Peyer's patch (tissue), 4 donors: ENCODE results near the gene GFOD1. TPM values are rescaled to one million over a fixed set of nuclear protein-coding genes. Genes with fewer than 3 reads are reported as not detected.

ENCODE experiments used
- DNase-seq, 3 donors: peaks; one replicate each; pipeline ENCODE4 v3.0.0-alpha.2; 2017 to 2019
- H3K27ac ChIP-seq, 4 donors: fragments of 200-600 bp; sonication (generic); one replicate each; pipeline ENCODE4 v1.5.1; 2016 to 2019
- H3K27me3 ChIP-seq, 2 donors: fragments of 200-600 bp; sonication (generic); one replicate each; pipeline ENCODE4 v1.5.1; 2019
- H3K36me3 ChIP-seq, 3 donors: fragments of 200-600 bp; sonication (generic); one replicate each; pipeline ENCODE4 v1.5.1; 2016 to 2019
- H3K4me1 ChIP-seq, 4 donors: fragments of 200-600 bp; sonication (generic); one replicate each; pipeline ENCODE4 v1.5.1; 2016 to 2019
- H3K4me3 ChIP-seq, 4 donors: fragments of 200-600 bp; sonication (generic); 1 replicate in 3 of 4; 2 replicates in 1 of 4; pipeline ENCODE4 v1.5.1; 2016 to 2019; ENCODE audit warnings: mild to moderate bottlenecking in 1 of 4
- H3K9me3 ChIP-seq, 4 donors: fragments of 200-600 bp; sonication (generic); one replicate each; pipeline ENCODE4 v1.5.1; 2016 to 2019; ENCODE audit warnings: mild to moderate bottlenecking in 1 of 4
- POLR2A ChIP-seq, 2 donors: fragments of 450-650 bp; IDR thresholded peaks; one replicate each; pipeline ENCODE4 v1.5.1; 2017; ENCODE audit warnings: antibody characterized with exemption in 2 of 2, mild to moderate bottlenecking in 2 of 2, moderate library complexity in 2 of 2
- total RNA-seq, 4 donors: library from RNA; depleted of rRNA; stranded (reverse); fragments of >200 nt; gene quantifications; one replicate each; pipeline ENCODE4 v1.1.0, GENCODE V29; 2016
- TF ChIP-seq, protein P1 (sequence below), 6 experiments: fragments of 450-650 bp in 4 of 6; fragments of 200-600 bp in 2 of 6; sonication (generic) in 1 of 6; IDR thresholded peaks; one replicate each; pipeline ENCODE4 v1.5.1; 2017 to 2019; ENCODE audit warnings: antibody characterized with exemption in 6 of 6, mild to moderate bottlenecking in 3 of 6, moderate library complexity in 1 of 6

GFOD1 gene
- total RNA-seq, 4 donors from 2014 or later: 10.7 to 24.2 (median 17.6) TPM

DNA sequence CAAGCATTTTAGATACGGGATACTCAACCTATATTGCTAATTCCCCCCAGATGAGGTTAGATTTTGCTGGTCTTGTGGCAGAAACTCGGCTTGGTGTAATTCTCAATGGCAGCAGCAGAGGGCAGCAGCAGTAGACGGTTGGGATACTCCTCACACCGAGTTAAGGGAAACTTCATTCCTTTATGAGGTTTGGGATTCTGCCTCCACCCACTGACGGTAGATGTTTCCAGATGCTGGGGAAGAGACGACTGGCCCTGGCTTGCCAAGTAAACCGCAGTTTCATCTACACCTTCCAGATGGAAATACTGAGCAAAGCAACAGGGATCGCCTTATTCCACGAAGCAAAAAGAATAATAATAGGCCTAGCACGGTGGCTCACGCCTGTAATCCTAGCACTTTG, 150.8 kb downstream of the GFOD1 start:
- peak; percentile 84 to 87 (median 86) for DNase-seq
- no peak overlapping the region for H3K27ac ChIP-seq
- TF ChIP-seq, protein P1, sequence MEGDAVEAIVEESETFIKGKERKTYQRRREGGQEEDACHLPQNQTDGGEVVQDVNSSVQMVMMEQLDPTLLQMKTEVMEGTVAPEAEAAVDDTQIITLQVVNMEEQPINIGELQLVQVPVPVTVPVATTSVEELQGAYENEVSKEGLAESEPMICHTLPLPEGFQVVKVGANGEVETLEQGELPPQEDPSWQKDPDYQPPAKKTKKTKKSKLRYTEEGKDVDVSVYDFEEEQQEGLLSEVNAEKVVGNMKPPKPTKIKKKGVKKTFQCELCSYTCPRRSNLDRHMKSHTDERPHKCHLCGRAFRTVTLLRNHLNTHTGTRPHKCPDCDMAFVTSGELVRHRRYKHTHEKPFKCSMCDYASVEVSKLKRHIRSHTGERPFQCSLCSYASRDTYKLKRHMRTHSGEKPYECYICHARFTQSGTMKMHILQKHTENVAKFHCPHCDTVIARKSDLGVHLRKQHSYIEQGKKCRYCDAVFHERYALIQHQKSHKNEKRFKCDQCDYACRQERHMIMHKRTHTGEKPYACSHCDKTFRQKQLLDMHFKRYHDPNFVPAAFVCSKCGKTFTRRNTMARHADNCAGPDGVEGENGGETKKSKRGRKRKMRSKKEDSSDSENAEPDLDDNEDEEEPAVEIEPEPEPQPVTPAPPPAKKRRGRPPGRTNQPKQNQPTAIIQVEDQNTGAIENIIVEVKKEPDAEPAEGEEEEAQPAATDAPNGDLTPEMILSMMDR (IDR thresholded peaks at IDR 0.05): peak; percentile 79 to 97 (median 95)
- peak in 1 of 2 donors; percentile 14 for TF ChIP-seq POLR2A (IDR thresholded peaks at IDR 0.05)
- H3K27me3 ChIP-seq: no peaks in the 10 kb centered on the region
- no peak overlapping the region for H3K4me3 ChIP-seq
- H3K36me3 ChIP-seq: no peaks in the 10 kb centered on the region
- H3K9me3 ChIP-seq: peaks cover 0 to 2% (median 1%) of the 10 kb centered on the region in 4 donors
- H3K4me1 ChIP-seq: no peaks in the 10 kb centered on the region

DNA sequence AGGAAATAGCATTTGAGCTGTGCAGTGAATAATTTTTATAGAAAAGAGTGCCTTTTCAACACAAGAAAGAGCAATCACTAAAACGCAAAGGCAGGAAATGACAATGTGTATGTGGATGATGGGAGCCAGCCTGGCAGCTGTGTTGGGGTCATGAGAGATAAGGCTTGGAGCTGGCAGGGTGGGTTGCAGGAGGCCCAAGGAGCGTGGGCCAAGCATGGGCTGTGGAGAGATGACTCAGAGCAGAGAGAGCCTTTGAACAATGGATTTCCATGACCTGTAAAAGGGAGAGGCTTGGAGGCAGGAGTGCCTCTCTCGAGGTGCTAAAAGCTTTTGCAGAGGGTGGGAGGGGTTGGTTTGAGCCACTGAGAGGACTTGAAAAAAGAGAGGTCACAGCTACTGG, 152.4 kb downstream of the GFOD1 start:
- Histone ChIP-seq H3K4me3 (no peak overlapping the region), H3K36me3 (no peaks in the 10 kb centered on the region), H3K9me3 (no peaks in the 10 kb centered on the region), H3K27me3 (no peaks in the 10 kb centered on the region), H3K27ac (no peak overlapping the region), H3K4me1 (no peaks in the 10 kb centered on the region)
- TF ChIP-seq, protein P1 (IDR thresholded peaks at IDR 0.05): no peak
- TF ChIP-seq POLR2A (IDR thresholded peaks at IDR 0.05): no peak
- DNase-seq: no peak

DNA sequence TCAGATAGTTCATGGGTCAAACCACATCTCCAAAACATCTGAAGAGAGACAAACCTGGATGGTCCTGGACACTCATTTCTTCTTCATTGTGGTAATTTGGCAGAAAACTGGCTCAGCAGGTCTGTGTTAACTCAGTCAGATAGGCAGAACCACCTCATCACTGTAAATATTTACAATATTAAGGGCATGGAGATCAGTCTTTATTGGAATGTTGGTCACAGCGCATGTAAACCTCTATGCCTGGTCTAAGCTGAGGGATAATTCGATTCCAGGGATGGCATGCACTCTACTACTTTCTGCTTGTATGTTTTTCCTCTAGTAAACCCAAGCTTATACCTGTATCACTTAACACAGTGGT, 155.1 kb downstream of the GFOD1 start:
- H3K36me3 ChIP-seq: no peaks in the 10 kb centered on the region
- TF ChIP-seq, protein P1 (IDR thresholded peaks at IDR 0.05): no peak
- no peak for TF ChIP-seq POLR2A (IDR thresholded peaks at IDR 0.05)
- H3K4me1 ChIP-seq: peaks cover 0 to 7% (median 1%) of the 10 kb centered on the region in 4 donors
- no peak for DNase-seq
- no peak overlapping the region for H3K27ac ChIP-seq
- H3K9me3 ChIP-seq: no peaks in the 10 kb centered on the region
- no peaks in the 10 kb centered on the region for H3K27me3 ChIP-seq
- H3K4me3 ChIP-seq: no peak overlapping the region

DNA sequence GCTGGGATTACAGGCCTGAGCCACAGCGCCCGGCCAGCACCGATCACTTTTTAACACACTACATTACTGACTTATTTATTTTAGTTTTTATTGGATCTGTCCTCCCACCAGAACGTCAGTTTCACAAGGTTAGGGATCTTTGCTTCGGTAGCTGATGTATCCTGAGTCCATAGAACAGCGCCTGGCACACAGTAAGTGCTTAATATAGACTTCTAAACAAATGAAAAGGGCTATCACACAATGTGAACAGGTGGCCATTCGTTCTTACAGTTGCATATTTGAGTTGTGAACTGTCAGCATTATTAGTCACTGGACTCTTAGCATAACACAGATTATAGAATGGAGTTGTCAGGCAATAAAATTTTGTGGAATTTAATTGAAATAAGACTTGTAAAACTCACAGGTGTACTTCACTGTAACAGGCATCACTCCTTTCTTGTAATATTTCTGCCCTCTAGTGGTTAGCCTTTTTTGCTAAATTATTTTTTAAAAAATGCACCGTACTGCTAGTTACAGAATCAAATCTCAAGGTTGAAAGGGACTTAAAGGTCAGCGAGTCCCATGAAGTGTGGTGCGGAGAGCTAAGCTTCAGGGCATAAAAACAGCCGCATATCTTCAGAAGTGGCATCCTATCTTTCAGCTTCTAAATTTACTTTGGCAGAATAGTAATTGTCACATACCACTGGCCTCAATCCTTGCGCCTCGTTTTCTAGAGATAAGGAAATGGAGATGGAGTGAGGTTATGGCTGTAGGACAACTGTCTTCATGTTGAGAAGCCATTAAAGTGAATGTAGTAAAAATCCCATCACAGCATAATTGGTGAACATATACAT, 155.7 kb downstream of the GFOD1 start:
- Histone ChIP-seq H3K4me1 (peaks cover 0 to 12% (median 3%) of the 10 kb centered on the region in 4 donors), H3K9me3 (no peaks in the 10 kb centered on the region), H3K27me3 (no peaks in the 10 kb centered on the region), H3K4me3 (no peak overlapping the region), H3K27ac (no peak overlapping the region), H3K36me3 (no peaks in the 10 kb centered on the region)
- no peak for DNase-seq
- no peak for TF ChIP-seq POLR2A (IDR thresholded peaks at IDR 0.05)
- TF ChIP-seq, protein P1 (IDR thresholded peaks at IDR 0.05): peak; percentile 41 to 74 (median 70)

DNA sequence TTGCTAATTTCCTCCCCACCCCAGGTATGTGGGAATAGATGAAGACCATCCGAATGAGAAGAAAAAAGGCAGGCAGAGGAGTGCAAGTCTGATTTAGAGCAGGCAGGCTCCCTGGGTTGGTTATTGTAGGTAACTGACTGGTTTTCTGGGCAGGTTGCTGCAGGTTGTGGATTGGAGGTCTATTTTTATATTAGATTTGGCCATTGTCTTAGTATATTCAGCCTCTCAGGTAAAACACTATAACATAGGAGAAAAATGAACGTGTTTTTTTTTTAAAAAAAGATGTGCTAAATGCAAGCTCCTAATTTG, 158.6 kb downstream of the GFOD1 start:
- TF ChIP-seq POLR2A (IDR thresholded peaks at IDR 0.05): no peak
- TF ChIP-seq, protein P1 (IDR thresholded peaks at IDR 0.05): no peak
- Histone ChIP-seq H3K36me3 (peaks cover 0 to 16% (median 0%) of the 10 kb centered on the region in 3 donors), H3K4me1 (peaks cover 0 to 12% (median 3%) of the 10 kb centered on the region in 4 donors), H3K27me3 (no peaks in the 10 kb centered on the region), H3K9me3 (no peaks in the 10 kb centered on the region), H3K27ac (peak overlapping the region; percentile 88 to 95 (median 94)), H3K4me3 (peak overlapping the region; percentile 68 to 78 (median 73))
- no peak for DNase-seq
